Left ventricle myocardium inferior (tissue), 1 donor: Measurements from ENCODE around the gene MRPL18. TPM values are rescaled to one million over a fixed set of nuclear protein-coding genes. Genes with fewer than 3 reads are reported as not detected.
"Not testable (repeated sequence)": the region's sequence is repeated elsewhere in the genome, so short reads cannot be mapped to it uniquely, and the experiment has no call there.

Source experiments
- DNase-seq: peaks from one replicate; pipeline ENCODE4 v3.0.0-alpha.2; 2020
- H3K27ac ChIP-seq: fragments of 200-600 bp; replicated peaks from 2 replicates; pipeline ENCODE4 v1.8.0; 2021
- H3K27me3 ChIP-seq: fragments of 200-600 bp; 2 replicates; pipeline ENCODE4 v1.8.0; 2021; ENCODE audit warnings: low read depth
- H3K36me3 ChIP-seq: fragments of 200-600 bp; 2 replicates; pipeline ENCODE4 v1.8.0; 2021
- H3K4me1 ChIP-seq: fragments of 200-600 bp; 2 replicates; pipeline ENCODE4 v1.8.0; 2021
- H3K4me3 ChIP-seq: fragments of 200-600 bp; 2 replicates; pipeline ENCODE4 v1.8.0; 2021; ENCODE audit warnings: mild to moderate bottlenecking, moderate library complexity
- H3K9me3 ChIP-seq: fragments of 200-600 bp; replicated peaks from 2 replicates; pipeline ENCODE4 v1.8.0; 2021
- CTCF ChIP-seq: fragments of 200-600 bp; IDR thresholded peaks from 2 replicates; pipeline ENCODE4 v1.8.0; 2021; ENCODE audit warnings: antibody characterized with exemption, mild to moderate bottlenecking, borderline replicate concordance
- intact Hi-C: fragments of 100-400 bp; cut with micrococcal nuclease; formaldehyde crosslinking; loops from one replicate; pipeline ENCODE4 v1.11.0; 2022
- total RNA-seq: library from RNA; stranded (reverse); fragmentation: NEBNext Ultra II Directional; extraction: Animal tissue kit (Norgen Biotek cat#: 25700); gene quantifications from one replicate; pipeline ENCODE4 v1.2.1, GENCODE V29; 2021
- donor health status: DM: no; HTN: yes; CAD: no; lungs with severe emphysema.

MRPL18 gene
- total RNA-seq, 1 donor from 2014 or later = 60.2 TPM

GRCh38 chr6:159821726-159822125 is 31.5 kb downstream of the MRPL18 start:
- no peaks in the 10 kb centered on the region for H3K36me3 ChIP-seq
- TF ChIP-seq CTCF = no peak
- no peak overlapping the region for H3K4me3 ChIP-seq
- H3K27me3 ChIP-seq = peaks cover 7% of the 10 kb centered on the region
- H3K9me3 ChIP-seq = no peaks in the 10 kb centered on the region
- no peak overlapping the region for H3K27ac ChIP-seq
- H3K4me1 ChIP-seq = no peaks in the 10 kb centered on the region
- no peak for DNase-seq
- intact Hi-C loops = no loop called here

- no peak overlapping the region for H3K27ac ChIP-seq
- no peak for DNase-seq
- TF ChIP-seq CTCF = no peak
- H3K4me1 ChIP-seq = no peaks in the 10 kb centered on the region
- no peak overlapping the region for H3K4me3 ChIP-seq
- no peaks in the 10 kb centered on the region for H3K36me3 ChIP-seq
- H3K27me3 ChIP-seq = peaks cover 7% of the 10 kb centered on the region
- intact Hi-C loops = no loop called here
- H3K9me3 ChIP-seq = no peaks in the 10 kb centered on the region
These were observed 33.7 kb downstream of the MRPL18 start for GRCh38 chr6:159823953-159824352.

- H3K4me1 ChIP-seq, DNase-seq, H3K9me3 ChIP-seq, intact Hi-C loops, H3K27ac ChIP-seq, H3K4me3 ChIP-seq, H3K36me3 ChIP-seq: not testable (repeated sequence)
- H3K27me3 ChIP-seq = peaks cover 13% of the 10 kb centered on the region
These were observed 34.4 kb downstream of the MRPL18 start for GRCh38 chr6:159824690-159825089.

- intact Hi-C loops = no loop called here
- Histone ChIP-seq H3K4me1 (no peaks in the 10 kb centered on the region), H3K4me3 (no peak overlapping the region), H3K9me3 (no peaks in the 10 kb centered on the region), H3K27ac (no peak overlapping the region), H3K36me3 (no peaks in the 10 kb centered on the region), H3K27me3 (peaks cover 14% of the 10 kb centered on the region)
- no peak for DNase-seq
- no peak for TF ChIP-seq CTCF
These were observed 35.7 kb downstream of the MRPL18 start for GRCh38 chr6:159826004-159826403.

GRCh38 chr6:159826968-159827647 is 36.8 kb downstream of the MRPL18 start:
- Histone ChIP-seq H3K27ac (no peak overlapping the region), H3K9me3 (no peaks in the 10 kb centered on the region), H3K4me1 (peaks cover 6% of the 10 kb centered on the region), H3K4me3 (no peak overlapping the region), H3K27me3 (peaks cover 14% of the 10 kb centered on the region), H3K36me3 (no peaks in the 10 kb centered on the region)
- intact Hi-C loops = no loop called here
- no peak for TF ChIP-seq CTCF
- no peak for DNase-seq

GRCh38 chr6:159828074-159828473 is 37.8 kb downstream of the MRPL18 start:
- no peak for DNase-seq
- intact Hi-C loops = no loop called here
- H3K36me3 ChIP-seq = no peaks in the 10 kb centered on the region
- TF ChIP-seq CTCF = no peak
- H3K4me1 ChIP-seq = peaks cover 6% of the 10 kb centered on the region
- peaks cover 14% of the 10 kb centered on the region for H3K27me3 ChIP-seq
- H3K27ac ChIP-seq = no peak overlapping the region
- no peak overlapping the region for H3K4me3 ChIP-seq
- no peaks in the 10 kb centered on the region for H3K9me3 ChIP-seq
